ENCODE data around the gene VPS26A. TPM values are rescaled to one million over a fixed set of nuclear protein-coding genes. Genes with fewer than 3 reads are reported as not detected.

VPS26A gene
- total RNA-seq, 6 experiments from 2014 or later: 47.9 to 62.8 (median 61.4) TPM

DNA sequence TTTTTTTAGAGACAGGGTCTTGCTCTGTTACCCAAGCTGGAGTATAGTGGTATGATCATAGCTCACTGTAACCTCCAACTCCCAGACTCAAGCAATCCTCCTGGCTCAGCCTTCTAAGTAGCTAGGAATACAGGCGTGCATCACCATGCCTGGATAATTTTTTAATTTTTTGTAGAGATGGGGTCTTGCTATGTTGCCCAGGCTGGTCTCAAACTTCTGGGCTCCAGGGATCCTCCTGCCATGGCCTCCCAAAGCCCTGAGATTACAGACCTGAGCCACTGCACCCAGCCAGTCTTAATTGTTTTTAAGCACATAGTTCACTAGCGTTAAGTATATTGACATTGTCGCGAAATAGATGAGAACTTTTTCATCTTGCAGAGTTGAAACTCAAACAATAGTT is 58.0 kb downstream of the VPS26A start:
- Mint-ChIP-seq H3K9me3 (no peaks in the 10 kb centered on the region), H3K27ac (no peak overlapping the region), H3K36me3 (ENCODE audit: low read depth) (peaks cover 5% of the 10 kb centered on the region), H3K4me1 (ENCODE audit: low read depth) (peaks cover 33% of the 10 kb centered on the region), H3K27me3 (ENCODE audit: insufficient read depth) (no peaks in the 10 kb centered on the region), H3K4me3 (no peak overlapping the region)
- TF ChIP-seq, protein P1, sequence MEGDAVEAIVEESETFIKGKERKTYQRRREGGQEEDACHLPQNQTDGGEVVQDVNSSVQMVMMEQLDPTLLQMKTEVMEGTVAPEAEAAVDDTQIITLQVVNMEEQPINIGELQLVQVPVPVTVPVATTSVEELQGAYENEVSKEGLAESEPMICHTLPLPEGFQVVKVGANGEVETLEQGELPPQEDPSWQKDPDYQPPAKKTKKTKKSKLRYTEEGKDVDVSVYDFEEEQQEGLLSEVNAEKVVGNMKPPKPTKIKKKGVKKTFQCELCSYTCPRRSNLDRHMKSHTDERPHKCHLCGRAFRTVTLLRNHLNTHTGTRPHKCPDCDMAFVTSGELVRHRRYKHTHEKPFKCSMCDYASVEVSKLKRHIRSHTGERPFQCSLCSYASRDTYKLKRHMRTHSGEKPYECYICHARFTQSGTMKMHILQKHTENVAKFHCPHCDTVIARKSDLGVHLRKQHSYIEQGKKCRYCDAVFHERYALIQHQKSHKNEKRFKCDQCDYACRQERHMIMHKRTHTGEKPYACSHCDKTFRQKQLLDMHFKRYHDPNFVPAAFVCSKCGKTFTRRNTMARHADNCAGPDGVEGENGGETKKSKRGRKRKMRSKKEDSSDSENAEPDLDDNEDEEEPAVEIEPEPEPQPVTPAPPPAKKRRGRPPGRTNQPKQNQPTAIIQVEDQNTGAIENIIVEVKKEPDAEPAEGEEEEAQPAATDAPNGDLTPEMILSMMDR (IDR thresholded peaks at IDR 0.05): no peak
- no peak for DNase-seq

DNA sequence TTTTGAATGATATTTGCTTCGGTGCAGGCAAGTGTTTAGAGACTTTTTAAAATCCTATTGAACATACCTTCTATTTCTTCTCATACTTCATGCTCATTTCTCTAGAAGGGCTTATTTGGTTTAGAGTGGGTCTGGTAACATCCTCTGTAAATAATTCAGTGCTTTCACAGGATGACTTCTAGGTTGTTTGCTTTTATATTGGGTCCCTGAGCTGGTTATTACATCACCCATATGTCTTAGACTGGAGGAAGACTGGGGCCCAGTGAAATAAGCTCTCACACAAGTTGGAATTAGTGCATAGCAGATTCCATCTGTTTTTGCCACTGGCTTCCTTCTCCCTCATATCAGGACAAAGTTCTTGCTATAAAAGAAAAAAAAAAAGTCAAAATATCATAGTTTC is 62.5 kb downstream of the VPS26A start:
- TF ChIP-seq, protein P1 (IDR thresholded peaks at IDR 0.05): no peak
- no peak for DNase-seq
- H3K4me1 Mint-ChIP-seq (ENCODE audit: low read depth): peaks cover 11% of the 10 kb centered on the region
- H3K27me3 Mint-ChIP-seq (ENCODE audit: insufficient read depth): no peaks in the 10 kb centered on the region; the same call in 1 of the 2 replicates
- no peak overlapping the region for H3K4me3 Mint-ChIP-seq
- H3K36me3 Mint-ChIP-seq (ENCODE audit: low read depth): peaks cover 6% of the 10 kb centered on the region; the same call in 1 of the 2 replicates
- no peaks in the 10 kb centered on the region for H3K9me3 Mint-ChIP-seq
- no peak overlapping the region for H3K27ac Mint-ChIP-seq

DNA sequence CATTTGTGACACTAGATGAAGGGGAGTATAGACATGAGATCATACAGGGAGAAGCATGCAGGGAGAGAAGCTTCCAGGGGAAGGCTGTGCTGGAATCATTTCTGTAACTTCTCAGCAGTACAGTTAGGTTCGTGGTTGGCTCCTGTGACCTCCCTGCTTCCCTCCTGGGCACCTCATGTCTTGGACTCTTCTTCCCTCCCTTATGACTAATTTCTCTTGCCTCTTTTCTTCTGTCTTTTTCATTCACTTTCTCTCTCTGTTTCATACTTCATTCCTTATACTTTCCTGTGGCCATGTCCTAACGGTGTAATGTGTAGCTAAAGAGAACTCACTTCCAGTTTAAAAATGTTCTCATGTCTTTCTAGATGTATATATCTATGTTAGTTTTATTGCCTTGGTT is 77.1 kb downstream of the VPS26A start:
- TF ChIP-seq, protein P1 (IDR thresholded peaks at IDR 0.05): no peak
- Mint-ChIP-seq H3K4me3 (no peak overlapping the region), H3K9me3 (no peaks in the 10 kb centered on the region), H3K4me1 (ENCODE audit: low read depth) (peaks cover 6% of the 10 kb centered on the region; the same call in 1 of the 2 replicates), H3K27me3 (ENCODE audit: insufficient read depth) (no peaks in the 10 kb centered on the region), H3K36me3 (ENCODE audit: low read depth) (no peaks in the 10 kb centered on the region; the same call in 1 of the 2 replicates), H3K27ac (no peak overlapping the region; the same call in 1 of the 2 replicates)
- no peak for DNase-seq

DNA sequence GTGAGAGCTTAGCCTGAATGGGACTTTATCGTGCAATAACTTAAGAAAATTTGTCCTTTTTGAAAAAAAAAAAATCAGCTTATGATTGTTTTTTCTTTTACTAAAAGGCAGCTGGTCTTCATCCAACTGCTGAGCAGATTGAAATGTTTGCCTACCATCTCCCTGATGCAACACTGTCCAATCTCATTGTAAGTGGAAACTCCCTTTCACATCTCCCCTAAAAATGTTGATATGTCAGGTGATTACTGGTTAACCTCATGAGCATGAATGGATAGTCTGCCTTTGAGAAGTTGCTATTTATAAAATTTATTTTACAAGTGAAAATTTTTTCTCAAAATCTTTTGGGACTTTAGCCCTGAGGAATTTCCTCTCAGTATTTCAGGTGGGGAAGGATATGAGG is 78.4 kb downstream of the VPS26A start:
- H3K36me3 Mint-ChIP-seq (ENCODE audit: low read depth): peaks cover 4% of the 10 kb centered on the region; the same call in 1 of the 2 replicates
- peaks cover 6% of the 10 kb centered on the region; the same call in 1 of the 2 replicates for H3K4me1 Mint-ChIP-seq (ENCODE audit: low read depth)
- DNase-seq: no peak
- H3K27me3 Mint-ChIP-seq (ENCODE audit: insufficient read depth): no peaks in the 10 kb centered on the region
- H3K9me3 Mint-ChIP-seq: no peaks in the 10 kb centered on the region
- H3K4me3 Mint-ChIP-seq: no peak overlapping the region
- no peak overlapping the region for H3K27ac Mint-ChIP-seq
- TF ChIP-seq, protein P1 (IDR thresholded peaks at IDR 0.05): no peak

DNA sequence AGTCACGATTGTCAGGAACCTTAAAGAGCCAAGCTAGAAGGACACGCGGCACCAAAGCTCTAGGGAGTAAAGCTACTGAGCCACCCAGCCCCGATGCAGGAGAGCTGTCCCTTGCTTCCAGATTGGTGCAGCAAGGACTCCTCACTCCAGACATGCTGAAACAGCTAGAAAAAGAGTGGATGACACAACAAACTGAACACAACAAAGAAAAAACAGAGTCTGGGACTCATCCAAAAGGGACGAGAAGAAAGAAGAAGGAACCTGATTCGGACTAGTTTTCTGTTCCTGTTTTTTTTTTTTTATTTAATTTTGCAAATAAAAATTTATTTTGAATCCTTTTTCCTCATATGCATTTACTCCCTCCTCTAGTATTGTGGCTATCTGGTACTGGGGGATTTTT is 84.8 kb downstream of the VPS26A start:
- no peak for DNase-seq
- no peak overlapping the region for H3K27ac Mint-ChIP-seq
- TF ChIP-seq, protein P1 (IDR thresholded peaks at IDR 0.05): no peak
- no peaks in the 10 kb centered on the region for H3K27me3 Mint-ChIP-seq (ENCODE audit: insufficient read depth)
- no peak overlapping the region for H3K4me3 Mint-ChIP-seq
- H3K9me3 Mint-ChIP-seq: no peaks in the 10 kb centered on the region
- no peaks in the 10 kb centered on the region for H3K4me1 Mint-ChIP-seq (ENCODE audit: low read depth)
- H3K36me3 Mint-ChIP-seq (ENCODE audit: low read depth): peaks cover 23% of the 10 kb centered on the region

Data from HFFc6 (cell line).